Measurements from ENCODE around the gene RAB22A.

DNA sequence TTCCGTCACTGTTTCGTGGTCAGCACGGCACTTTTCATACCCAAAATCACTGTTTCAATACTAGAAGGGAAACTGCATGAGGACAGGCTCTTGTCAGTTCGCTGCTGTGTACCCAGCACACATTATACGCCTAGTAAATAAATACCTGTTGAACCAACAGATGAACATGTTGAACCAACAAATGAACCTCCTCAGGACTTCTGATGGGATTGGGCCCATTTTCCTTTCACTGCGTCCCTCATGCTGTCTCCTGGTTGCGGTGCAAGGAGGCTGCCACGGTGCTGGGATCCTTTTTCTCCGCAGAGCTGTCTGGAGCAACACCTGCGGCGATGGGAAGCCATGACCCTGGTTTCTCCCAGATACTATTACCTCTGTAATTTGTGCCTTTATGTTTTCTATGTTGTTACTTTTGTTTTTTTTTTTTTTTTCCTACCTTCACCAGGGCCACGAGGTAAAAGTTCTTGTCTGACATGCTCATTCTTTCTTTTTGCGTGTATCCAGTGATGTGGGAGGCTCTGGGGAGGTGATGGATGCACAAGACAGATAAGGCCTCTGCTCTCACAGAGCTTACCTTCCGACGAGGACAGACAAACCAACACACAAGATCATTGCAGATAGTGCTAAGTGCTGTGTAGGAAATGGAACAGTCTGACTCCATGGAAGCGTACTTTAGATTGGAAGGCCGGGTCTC, 80.6 kb downstream of the RAB22A start:
- no peak for TF ChIP-seq POLR2AphosphoS5 (IDR thresholded peaks at IDR 0.05; ENCODE audit: low read depth, low read length)
- no peak; the same call in 1 of the 2 replicates for TF ChIP-seq TAF1 (IDR thresholded peaks at IDR 0.05; ENCODE audit: low read depth, low read length)
- TF ChIP-seq POLR2A (IDR thresholded peaks at IDR 0.05; ENCODE audit: low read depth, low read length) = no peak
- no peak for TF ChIP-seq SPI1 (IDR thresholded peaks at IDR 0.05; ENCODE audit: low read depth, low read length)

Measured in GM12891 (cell line).